Cerebellar nuclear complex (tissue), 1 donor: ENCODE results near the gene AKAP12.

Experiments used
- DNase-seq, 2 experiments: peaks; one replicate each; lab custom pipeline; 2025; lab: John Stamatoyannopoulos, UW

AKAP12 gene, protein sequence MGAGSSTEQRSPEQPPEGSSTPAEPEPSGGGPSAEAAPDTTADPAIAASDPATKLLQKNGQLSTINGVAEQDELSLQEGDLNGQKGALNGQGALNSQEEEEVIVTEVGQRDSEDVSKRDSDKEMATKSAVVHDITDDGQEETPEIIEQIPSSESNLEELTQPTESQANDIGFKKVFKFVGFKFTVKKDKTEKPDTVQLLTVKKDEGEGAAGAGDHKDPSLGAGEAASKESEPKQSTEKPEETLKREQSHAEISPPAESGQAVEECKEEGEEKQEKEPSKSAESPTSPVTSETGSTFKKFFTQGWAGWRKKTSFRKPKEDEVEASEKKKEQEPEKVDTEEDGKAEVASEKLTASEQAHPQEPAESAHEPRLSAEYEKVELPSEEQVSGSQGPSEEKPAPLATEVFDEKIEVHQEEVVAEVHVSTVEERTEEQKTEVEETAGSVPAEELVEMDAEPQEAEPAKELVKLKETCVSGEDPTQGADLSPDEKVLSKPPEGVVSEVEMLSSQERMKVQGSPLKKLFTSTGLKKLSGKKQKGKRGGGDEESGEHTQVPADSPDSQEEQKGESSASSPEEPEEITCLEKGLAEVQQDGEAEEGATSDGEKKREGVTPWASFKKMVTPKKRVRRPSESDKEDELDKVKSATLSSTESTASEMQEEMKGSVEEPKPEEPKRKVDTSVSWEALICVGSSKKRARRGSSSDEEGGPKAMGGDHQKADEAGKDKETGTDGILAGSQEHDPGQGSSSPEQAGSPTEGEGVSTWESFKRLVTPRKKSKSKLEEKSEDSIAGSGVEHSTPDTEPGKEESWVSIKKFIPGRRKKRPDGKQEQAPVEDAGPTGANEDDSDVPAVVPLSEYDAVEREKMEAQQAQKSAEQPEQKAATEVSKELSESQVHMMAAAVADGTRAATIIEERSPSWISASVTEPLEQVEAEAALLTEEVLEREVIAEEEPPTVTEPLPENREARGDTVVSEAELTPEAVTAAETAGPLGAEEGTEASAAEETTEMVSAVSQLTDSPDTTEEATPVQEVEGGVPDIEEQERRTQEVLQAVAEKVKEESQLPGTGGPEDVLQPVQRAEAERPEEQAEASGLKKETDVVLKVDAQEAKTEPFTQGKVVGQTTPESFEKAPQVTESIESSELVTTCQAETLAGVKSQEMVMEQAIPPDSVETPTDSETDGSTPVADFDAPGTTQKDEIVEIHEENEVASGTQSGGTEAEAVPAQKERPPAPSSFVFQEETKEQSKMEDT (N-terminal part only)

DNA sequence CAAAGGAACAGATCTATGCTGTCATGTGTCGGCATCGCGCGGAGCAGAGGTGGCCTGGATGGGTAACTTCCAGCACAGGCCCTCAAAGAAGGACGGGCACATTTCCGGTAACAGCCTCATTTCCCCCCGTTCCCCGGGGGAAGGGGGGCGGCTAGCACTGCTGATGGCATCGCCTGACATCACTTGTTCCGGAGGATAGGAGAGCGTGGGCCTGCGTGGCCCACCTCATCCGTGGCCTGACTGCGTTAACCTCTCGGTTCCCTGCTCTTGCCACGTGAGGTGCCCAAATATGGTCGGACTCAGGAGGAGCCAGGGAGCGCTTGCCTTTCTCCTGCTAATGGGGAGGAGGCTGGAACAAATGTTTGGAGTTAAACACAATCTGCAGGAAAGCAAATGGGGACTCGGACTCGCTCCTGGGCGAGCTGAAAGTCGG, at the start of gene AKAP12:
TSS of gene AKAP12 (plus strand) at position 365 of the 433 bp plus-strand sequence. CDS start 596 bp downstream, outside the sequence.
- DNase-seq, result no peak

DNA sequence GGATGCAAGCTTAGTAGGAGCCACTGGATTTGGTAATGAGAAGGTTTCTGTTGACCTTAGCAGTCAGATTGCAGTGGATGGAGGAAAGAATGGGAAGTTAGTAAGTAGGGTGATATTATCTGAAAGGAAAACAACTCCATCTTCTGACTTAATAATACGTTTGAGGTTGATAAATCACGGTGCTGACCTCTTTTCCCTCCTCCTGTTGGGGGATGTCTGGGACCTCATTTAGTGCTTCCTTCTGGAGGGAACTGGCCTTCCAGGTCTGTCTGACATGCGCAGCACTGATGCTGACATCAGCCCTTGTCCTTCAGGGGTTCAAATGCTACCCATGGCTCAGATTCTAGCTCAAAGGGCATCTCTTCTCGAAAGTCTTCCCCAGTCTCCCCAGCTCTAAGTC, 48.2 kb upstream of the AKAP12 start:
- no peak for DNase-seq

DNA sequence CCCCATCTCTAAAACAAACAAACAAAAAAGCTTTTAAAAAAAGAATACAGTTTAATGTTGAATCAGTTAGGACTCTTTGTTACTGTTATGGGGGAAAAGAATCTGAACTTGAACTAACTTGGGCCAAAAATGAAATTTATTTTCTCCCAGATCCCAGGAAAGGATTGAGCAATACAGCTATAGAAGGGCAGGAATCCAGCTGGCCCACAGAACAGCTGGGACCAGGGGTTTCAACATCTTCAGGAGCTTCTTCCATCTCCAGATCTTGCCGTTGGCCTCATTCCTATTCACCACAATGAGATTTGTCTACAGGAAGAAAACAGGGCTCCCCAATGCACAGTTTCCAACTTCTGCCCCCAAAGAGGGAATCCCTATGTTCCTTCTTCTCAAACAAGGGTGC, 43.2 kb upstream of the AKAP12 start:
- DNase-seq, result no peak

DNA sequence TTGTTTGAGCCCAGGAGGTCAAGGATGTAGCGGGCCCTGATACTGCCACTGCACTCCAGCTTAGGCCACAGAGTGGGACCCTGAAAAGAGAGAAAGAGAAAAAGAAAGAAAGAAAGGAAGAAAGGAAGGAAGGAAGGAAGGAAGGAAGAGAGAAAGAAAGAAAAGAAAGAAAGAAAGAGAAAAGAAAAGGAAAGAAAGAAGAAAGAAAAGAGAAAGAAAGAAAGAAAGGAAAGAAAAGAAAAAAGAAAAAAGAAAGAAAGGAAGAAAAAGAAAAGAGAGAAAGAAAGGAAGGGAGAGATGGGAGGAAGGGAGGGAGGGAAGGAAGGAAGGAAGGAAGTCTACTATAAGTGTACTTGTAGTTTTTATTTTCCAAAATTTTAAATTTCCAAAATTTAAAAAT, 42.2 kb upstream of the AKAP12 start:
- no peak for DNase-seq

DNA sequence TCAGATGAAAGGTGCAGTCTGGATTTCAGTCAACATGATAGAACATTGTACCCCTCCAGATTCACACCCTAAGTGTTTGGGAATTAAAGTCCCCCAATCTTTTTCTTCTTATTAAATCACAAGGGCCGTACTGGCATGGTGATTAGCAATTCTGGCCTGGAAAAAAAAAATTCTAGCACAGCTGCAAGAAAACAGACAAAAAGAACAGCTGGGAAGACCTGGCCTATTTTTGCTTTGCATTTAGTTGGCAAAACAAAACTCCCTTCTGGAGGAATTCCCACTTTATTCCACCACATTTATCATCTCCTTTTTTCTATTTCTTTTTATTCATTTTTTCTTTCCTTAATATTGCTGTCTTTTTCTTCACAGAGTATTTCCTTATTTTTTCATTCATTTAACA, 39.8 kb upstream of the AKAP12 start:
- no peak for DNase-seq

DNA sequence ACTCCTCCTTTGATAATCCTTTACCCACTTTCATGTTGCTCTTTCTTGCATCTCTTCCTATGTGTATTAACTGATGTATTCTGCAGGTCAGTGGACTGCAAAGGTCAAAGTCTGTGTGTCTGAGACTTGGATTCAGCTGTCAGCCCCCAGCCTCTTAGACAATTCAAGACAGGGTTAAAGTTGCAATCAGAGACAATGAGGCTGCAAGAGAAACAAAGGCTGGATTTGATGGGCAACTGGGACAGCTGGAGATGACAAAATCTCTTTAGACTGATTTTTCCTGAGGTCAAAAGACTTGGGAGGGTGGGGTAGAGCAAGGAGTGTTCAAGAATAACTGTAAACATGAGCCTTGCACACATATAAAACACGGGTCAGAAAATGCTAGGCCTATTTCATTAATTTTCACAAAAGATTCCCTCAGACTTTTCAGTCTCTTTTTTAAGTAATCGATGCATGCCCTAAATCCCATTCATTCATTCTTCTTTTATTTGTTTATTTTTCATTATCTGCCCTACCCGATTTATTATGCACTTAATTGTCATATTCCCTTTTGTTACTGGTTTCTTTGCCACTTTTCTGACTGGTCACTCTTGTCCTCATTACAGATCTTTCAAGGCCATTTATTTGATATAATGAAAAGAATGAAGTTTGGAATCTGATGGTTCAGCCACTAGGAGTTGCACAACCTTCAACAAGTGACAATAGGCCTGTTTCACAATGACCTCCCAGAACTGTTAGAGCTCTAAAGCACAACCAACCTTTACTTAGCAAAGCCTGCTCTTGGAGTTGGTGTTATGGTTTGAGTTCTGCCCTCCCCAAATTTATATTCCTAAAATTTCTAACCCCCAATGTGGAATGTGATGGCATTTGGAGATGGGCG, 33.8 kb upstream of the AKAP12 start:
- no peak for DNase-seq

DNA sequence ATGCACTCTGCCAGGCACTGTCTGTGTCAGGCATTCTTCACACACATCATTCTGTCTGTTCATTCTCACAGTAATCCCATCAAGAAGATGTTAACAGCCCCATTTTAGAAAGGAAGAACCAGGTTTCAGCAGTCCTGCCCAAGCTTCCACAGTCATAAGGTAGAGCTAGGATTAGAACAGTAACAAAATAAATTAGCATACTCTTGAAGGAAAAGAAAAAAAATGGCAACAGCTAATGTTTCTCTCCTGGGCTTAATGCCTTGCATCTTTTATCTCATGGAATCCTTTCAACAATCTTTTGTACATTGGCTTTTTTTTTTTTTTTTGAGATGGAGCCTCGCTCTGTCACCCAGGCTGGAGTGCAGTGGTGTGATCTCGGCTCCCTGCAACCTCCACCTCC, 32.1 kb upstream of the AKAP12 start:
- no peak for DNase-seq

DNA sequence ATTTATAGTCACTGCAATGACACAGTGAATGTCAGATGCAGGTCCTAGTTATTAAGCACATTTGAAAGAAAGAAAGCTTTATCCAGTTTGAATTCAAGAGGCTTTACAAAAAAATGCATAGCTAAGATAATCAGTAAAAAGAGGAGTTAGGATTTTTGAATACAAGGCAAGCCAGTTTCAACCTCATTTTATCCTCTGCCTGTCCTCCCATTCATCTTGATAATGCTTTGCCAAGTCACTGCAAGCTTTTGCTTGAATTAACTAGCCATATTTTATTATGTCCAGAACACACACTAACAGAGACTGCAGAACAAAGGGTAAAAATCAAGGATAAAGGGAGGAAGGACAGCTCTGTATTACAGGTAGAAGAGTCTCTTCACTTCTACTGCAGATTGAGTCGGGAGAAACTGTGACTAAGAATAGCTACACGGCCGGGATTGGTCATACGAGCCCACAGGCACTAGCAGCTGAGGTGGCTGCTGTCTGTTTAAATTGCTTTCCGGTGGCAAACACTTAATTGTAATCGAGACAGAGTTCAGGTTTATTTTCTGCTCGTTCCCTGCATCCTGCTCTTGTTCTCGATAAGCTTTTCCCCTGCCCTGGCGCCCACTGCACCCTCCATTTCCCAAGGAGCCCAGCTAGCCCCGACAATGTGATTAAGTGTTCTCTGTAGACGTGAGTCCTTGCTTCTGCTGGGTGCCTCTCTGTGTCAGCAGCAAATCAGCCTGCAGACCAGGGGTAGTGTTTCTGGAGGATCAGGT, 30.5 kb upstream of the AKAP12 start:
- no peak for DNase-seq

DNA sequence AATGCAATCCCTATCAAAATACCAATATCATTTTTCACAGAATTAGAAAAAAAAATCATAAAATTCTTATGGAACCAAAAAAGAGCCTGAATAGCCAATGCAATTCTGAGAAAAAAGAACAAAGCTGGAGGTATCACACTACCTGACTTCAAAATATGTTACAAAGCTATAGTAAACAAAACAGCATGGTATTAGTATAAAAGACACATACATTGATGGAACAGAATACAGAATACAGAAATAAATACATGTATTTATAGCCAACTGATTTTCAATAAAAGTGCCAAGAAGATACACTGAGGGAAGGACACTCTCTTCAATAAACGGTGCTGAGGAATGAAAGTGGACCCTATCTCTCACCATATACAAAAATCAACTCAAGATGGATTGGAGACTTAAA, 28.7 kb upstream of the AKAP12 start:
- no peak for DNase-seq

DNA sequence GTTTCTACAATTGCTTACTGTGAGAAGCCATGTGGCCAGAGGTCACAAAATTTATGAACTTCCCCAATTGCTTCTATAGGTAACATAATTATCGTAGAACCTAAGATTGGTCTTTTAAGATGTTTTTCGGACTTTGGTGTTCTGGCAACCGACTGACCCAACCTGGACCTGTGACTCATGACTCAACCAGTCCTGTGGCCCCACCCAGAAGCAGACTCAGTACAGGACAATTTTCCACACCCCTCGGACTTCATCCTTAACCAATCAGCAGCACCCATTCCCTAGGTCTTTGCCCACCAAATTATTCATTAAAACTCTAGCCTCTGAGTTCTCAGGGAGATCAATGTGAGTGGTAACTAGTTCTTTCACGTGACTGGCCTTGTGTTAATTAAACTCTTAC, 26.4 kb upstream of the AKAP12 start:
- no peak for DNase-seq

DNA sequence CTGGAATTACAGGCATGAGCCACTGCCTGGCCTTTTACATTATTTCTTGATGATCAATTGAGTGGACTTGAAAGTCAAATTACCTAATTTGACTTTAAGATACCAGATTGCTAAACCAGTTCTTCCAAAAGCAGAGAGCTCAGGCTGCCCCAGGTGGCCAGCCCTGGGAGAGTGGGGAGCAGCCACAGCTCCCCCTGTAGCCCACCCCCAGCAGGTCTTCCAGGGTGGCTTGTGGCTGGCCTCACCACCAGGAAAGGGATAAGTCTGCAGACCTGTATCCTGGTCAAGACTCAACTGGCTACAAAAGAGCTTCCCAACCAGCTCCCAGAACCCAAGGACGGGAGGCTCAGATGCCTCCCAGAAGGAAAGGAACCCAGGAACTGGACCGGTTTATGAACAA, 23.8 kb upstream of the AKAP12 start:
- no peak for DNase-seq

DNA sequence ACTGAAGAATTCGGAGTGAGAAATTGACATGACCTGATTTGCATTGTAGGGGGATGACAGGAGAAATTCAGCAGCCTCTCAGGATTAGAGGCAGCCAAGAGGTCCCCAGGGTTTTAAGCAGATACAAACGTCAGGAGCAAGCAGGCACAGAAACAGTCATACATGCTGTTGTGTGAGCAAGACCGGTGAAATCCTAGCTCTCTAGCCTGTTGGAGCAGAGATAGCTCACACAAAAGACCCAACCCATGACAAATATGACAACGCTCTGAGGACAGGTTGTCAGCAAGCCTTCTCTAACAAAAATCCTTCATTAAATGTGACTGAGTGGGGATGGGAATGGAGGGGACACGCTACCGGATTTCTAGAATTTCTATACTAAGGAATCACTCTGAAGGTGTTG, 23.0 kb upstream of the AKAP12 start:
- no peak for DNase-seq

DNA sequence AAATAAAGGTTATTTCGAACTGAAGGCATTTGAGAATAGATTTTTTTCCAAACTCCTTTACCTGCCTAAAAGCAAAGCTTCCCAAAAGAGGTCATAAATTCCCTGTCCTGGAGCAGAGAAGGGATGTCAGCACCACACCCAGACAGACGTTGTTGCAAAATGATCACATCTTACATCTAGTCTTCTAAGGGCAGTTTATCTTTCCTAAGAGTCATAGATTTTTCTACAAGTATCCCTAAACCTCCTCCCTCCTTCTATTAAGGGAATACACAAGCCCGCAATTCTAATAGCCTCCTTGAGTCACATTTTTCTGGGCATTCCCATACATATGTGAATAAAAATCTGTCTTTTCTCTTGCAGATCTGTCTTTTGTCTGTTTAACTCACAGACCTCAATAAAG, 20.6 kb upstream of the AKAP12 start:
- DNase-seq, result no peak

DNA sequence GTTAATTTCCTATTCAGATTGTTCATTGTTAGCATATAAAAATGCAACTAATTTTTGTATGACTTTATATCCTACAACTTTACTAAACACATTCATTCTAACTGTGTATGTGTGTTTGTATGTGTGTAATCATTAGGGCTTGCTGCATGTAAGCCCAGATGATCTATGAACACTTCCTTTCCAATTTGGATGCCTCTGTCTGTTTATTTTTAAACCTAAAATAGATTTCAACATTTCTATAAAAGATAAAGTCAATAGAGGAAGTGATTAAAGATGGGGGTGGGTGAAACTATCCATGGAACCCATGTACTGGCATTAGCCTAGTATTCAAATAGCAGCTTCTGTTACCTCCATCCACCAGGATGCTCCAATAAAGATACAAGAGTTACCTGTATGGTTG, 15.7 kb upstream of the AKAP12 start:
- DNase-seq, result no peak

DNA sequence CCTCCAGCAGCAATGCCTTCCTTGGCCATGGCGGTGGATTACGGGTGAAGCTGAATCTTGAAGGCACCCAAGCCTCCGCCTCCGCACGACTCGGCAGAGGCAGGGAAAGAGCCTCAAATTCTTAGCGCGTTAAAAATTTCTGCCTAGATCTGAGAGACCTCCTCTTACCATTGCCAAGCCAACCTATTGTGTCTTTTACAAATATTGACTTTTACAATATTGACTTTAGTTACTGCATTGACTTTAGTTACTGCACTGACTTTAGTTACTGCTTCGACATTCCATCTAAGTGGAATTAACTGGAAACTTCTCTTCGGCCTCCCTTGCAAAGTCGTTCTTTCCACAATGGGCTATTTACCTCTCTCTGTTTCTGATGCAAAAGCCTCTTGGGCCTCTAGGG, 13.8 kb upstream of the AKAP12 start:
- no peak for DNase-seq

DNA sequence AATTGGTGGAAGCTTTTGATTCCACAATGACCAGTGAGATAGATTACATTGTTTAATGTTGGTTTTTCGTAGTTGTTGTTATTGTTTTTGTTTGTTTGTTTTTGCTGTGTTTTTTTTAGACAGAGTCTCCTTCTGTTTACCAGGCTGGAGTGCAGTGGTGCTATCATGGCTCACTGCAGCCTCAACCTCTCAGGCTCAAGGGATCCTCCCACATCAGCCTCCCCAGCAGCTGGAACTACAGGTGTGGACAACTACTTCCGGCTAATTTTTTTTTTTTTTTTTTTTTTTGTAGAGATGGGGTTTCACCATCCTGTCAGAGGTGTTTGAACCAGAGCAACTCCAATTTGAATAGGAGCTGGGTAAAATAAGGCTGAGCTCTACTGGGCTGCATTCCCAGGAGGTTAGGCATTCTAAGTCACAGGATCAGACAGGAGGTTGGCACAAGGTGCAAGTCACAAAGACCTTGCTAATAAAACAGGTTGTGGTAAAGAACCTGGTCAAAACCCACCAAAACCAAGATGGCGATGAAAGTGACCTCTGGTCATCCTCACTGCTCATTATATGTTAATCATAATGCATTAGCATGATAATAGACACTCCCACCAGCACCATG, 10.9 kb upstream of the AKAP12 start:
- no peak for DNase-seq

DNA sequence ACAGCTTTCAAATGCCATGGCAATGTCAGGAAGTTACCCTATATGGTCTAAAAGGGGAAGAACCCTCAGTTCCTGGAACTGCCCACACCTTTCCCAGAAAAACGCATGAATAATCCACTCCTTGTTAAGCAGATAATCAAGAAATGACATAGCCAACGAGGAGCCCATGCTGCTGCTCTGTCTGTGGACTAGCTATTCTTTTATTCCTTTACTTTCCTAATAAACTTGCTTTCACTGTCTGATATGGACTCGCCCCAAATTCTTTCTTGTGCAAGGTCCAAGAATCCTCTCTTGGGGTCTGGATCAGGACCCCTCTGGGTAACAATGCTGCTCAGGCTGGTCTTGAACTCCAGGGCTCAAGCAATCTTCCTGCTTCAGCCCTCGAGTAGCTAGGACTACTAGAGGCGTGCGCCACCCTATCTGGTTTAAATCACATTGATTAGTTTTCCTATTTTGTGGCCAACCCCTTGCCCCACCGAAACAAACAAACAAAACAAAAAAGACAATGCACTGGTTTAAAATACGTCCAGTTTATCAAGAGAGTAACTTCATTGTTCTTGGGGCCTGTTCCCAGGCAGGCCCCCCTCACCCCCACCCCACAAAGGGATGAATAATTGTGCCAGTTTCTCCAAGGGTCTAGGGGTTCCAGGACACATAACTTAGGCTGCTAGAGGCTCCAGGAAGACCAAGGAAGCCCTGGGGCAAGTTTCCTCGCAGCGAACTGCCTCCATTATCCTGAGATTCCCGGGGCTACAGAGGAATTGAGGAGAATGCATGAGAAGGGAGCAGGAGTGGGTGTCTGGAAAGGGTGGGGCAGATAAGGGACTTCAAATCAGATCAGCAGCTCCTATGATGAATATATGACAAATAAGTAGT, 10.1 kb upstream of the AKAP12 start:
- no peak for DNase-seq

DNA sequence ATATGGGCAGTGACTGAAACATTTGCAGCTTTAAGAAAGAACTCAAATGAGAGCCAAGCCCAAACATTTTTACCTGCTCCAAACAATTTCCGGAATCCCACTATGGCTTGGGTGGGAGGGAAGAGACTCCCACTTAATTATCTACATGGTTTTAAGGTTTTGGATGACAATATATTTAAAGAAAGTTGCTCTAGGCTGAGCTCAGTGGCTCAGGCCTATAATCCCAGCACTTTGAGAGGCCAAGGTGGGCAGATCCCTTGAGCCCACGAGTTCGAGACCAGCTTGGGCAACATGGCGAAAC, 9.5 kb upstream of the AKAP12 start:
- DNase-seq, result no peak

DNA sequence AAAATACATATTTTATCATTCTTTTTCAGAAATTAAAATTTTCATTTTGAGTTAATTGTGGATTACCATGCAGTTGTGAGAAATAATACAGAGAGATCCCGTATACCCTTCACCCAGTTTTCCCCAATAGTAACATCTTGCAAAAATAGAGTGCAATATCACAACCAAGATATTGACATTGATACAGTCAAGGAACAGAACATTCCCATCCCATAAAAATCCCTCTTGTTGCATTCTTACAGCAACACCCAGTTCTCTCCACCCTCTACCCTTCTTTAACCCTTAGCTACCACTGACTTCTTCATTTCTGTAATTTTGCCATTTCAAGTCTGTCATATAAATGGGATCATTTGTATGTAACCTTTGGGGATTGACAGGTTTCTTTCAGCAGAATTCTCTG, 6.9 kb upstream of the AKAP12 start:
- DNase-seq, result no peak
